Astrocyte of the cerebellum (primary cell): ENCODE results near the gene GTF2E1.
A peak's percentile ranks its signal among the peaks of the same experiment; 100 is the strongest.

Source experiments
- DNase-seq: peaks from one replicate; pipeline ENCODE4 v3.0.0-alpha.2; 2011; ENCODE audit warnings: low read depth
- H3K4me3 ChIP-seq: 2 replicates; pipeline ENCODE4 v1.5.1; 2011; ENCODE audit warnings: mild to moderate bottlenecking, low read depth, low read length, moderate library complexity
- in situ Hi-C: cut with HindIII; loops from 2 replicates; pipeline ENCODE4 v1.10.0; 2017; ENCODE audit warnings: low sequenced_read_pairs
- TF ChIP-seq, protein P1 (sequence below): IDR thresholded peaks from 2 replicates; pipeline ENCODE4 v1.5.1; 2012; ENCODE audit warnings: low read length, low read depth, moderate library complexity, mild to moderate bottlenecking; ENCODE audit errors: missing control alignments

GTF2E1 gene

GRCh38 chr3:120795017-120795648, 52.6 kb downstream of the GTF2E1 start:
- in situ Hi-C loops = no loop called here
- H3K4me3 ChIP-seq = no peak overlapping the region
- peak; percentile 65 for DNase-seq
- TF ChIP-seq, protein P1, sequence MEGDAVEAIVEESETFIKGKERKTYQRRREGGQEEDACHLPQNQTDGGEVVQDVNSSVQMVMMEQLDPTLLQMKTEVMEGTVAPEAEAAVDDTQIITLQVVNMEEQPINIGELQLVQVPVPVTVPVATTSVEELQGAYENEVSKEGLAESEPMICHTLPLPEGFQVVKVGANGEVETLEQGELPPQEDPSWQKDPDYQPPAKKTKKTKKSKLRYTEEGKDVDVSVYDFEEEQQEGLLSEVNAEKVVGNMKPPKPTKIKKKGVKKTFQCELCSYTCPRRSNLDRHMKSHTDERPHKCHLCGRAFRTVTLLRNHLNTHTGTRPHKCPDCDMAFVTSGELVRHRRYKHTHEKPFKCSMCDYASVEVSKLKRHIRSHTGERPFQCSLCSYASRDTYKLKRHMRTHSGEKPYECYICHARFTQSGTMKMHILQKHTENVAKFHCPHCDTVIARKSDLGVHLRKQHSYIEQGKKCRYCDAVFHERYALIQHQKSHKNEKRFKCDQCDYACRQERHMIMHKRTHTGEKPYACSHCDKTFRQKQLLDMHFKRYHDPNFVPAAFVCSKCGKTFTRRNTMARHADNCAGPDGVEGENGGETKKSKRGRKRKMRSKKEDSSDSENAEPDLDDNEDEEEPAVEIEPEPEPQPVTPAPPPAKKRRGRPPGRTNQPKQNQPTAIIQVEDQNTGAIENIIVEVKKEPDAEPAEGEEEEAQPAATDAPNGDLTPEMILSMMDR = peak; percentile 84

DNA sequence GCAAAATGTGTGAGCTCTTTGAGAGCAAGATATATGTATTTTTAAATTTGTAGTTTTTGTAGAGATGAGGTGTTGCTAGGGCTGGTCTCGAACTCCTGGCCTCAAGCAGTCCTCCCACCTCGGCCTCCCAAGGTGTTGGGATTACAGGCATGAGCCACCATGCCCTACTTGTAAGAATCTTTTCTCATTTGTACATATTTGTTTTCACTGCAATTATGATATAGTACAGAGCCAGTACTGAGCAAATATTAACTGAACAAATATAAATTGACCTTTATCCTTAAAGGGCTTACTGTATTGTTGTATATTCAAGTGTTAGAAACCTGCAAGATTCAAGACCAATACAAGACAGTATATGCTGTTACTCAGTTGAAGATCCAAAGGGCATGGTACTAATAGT, 53.4 kb downstream of the GTF2E1 start:
- TF ChIP-seq, protein P1 = no peak
- no peak for DNase-seq
- no peak overlapping the region for H3K4me3 ChIP-seq
- in situ Hi-C loops = no loop called here

- no peak for DNase-seq
- in situ Hi-C loops = no loop called here
- H3K4me3 ChIP-seq = no peak overlapping the region
- TF ChIP-seq, protein P1 = no peak
Measured at GRCh38 chr3:120796976-120797375, 54.4 kb downstream of the GTF2E1 start.

DNA sequence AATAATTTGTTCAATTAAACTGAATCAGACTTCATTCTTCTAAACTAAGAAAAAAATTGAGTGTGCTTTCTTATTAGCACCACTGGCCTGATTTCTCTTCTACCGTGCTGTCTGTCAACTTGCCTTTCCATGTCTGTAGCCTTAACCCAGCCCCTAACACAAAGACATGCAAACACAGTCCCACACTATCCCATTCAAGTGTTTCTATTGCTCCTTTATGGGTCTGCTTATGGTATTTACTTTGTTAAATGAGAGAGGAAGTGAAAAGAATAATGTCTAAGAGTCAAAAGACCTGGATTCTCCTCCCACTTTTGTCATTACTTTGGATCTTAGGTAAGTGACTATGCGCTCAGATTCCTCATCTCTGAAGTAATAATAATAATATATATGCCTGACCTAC, 55.3 kb downstream of the GTF2E1 start:
- in situ Hi-C loops = no loop called here
- DNase-seq = no peak
- TF ChIP-seq, protein P1 = no peak
- H3K4me3 ChIP-seq = no peak overlapping the region

GRCh38 chr3:120798346-120798745, 55.8 kb downstream of the GTF2E1 start:
- no peak for DNase-seq
- in situ Hi-C loops = no loop called here
- TF ChIP-seq, protein P1 = no peak
- H3K4me3 ChIP-seq = no peak overlapping the region

DNA sequence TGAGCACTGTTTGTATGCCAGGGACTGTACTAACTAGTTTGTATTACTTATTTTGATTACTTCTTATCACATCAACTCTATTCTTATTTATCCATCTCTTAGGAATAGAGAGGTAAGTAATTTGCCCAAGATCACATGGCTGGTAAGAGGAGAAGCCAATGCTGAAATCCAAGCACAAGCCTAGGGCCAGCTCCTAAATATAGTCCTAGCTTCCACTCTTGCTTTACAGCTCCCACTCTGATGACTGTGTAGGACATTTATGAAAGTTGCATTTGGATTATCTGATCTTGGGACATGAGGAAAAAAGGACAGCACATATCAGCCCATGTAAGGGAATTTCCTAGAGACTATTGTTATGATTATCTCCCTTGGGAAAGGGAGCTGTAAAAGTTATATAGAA, 58.1 kb downstream of the GTF2E1 start:
- DNase-seq = no peak
- TF ChIP-seq, protein P1 = no peak
- no peak overlapping the region for H3K4me3 ChIP-seq
- in situ Hi-C loops = no loop called here
